Keratinocyte (primary cell): Measurements from ENCODE around the gene SH3RF2.

ENCODE experiments used
- CTCF ChIP-seq, 3 experiments: IDR thresholded peaks in 1 of 3; conservative IDR thresholded peaks in 1 of 3; optimal IDR thresholded peaks in 1 of 3; 2 replicates in 2 of 3; 3 replicates in 1 of 3; pipeline versions ENCODE3 to v1.5.1; 2011; ENCODE audit warnings: low read length in 3 of 3, mild to moderate bottlenecking in 3 of 3, moderate library complexity in 2 of 3, control low read depth in 1 of 3, inconsistent platforms in 1 of 3; ENCODE audit not compliant: insufficient read depth in 2 of 3; ENCODE audit errors: extremely low read depth in 1 of 3
- EZH2 ChIP-seq: IDR thresholded peaks from one replicate; pipeline ENCODE4 v1.6.1; 2012; ENCODE audit warnings: inconsistent platforms, mild to moderate bottlenecking, low read length, moderate library complexity

GRCh38 chr5:146016764-146017484, 80.5 kb downstream of the SH3RF2 start:
- TF ChIP-seq EZH2 (no peak), CTCF (optimal IDR thresholded peaks at IDR 0.05 in 1 of 3, IDR thresholded peaks at IDR 0.05 in 1 of 3, conservative IDR thresholded peaks at IDR 0.05 in 1 of 3; ENCODE audit: extremely low read depth in 1 of 3, insufficient read depth in 2 of 3, low read length in 3 of 3) (no peak)
